ENCODE results near the gene PBRM1.

Gene PBRM1

GRCh38 chr3:52574056-52574965, 111.4 kb downstream of the PBRM1 start:
- DNase-seq (ENCODE audit: low read depth in 2 of 3, low spot score in 2 of 3): no peak

- DNase-seq (ENCODE audit: low read depth in 2 of 3, low spot score in 2 of 3): no peak
These were observed 113.5 kb downstream of the PBRM1 start for GRCh38 chr3:52572221-52572620.

GRCh38 chr3:52570076-52570475, 115.6 kb downstream of the PBRM1 start:
- DNase-seq (ENCODE audit: low read depth in 2 of 3, low spot score in 2 of 3): no peak

GRCh38 chr3:52568069-52568468, 117.6 kb downstream of the PBRM1 start:
- no peak for DNase-seq (ENCODE audit: low read depth in 2 of 3, low spot score in 2 of 3)

GRCh38 chr3:52563984-52564383, 121.7 kb downstream of the PBRM1 start:
- DNase-seq (ENCODE audit: low read depth in 2 of 3, low spot score in 2 of 3): no peak

GRCh38 chr3:52561028-52561747, 124.5 kb downstream of the PBRM1 start:
- DNase-seq (ENCODE audit: low read depth in 2 of 3, low spot score in 2 of 3): no peak

GRCh38 chr3:52558436-52558835, 127.3 kb downstream of the PBRM1 start:
- DNase-seq (ENCODE audit: low read depth in 2 of 3, low spot score in 2 of 3): no peak

GRCh38 chr3:52557011-52557960, 128.4 kb downstream of the PBRM1 start:
- DNase-seq (ENCODE audit: low read depth in 2 of 3, low spot score in 2 of 3): no peak

- DNase-seq (ENCODE audit: low read depth in 2 of 3, low spot score in 2 of 3): no peak
These were observed 130.7 kb downstream of the PBRM1 start for GRCh38 chr3:52555056-52555455.

- no peak for DNase-seq (ENCODE audit: low read depth in 2 of 3, low spot score in 2 of 3)
These were observed 131.5 kb downstream of the PBRM1 start for GRCh38 chr3:52554026-52554755.

GRCh38 chr3:52552089-52552488, 133.6 kb downstream of the PBRM1 start:
- no peak for DNase-seq (ENCODE audit: low read depth in 2 of 3, low spot score in 2 of 3)

- no peak for DNase-seq (ENCODE audit: low read depth in 2 of 3, low spot score in 2 of 3)
These were observed 134.6 kb downstream of the PBRM1 start for GRCh38 chr3:52551118-52551517.

- no peak for DNase-seq (ENCODE audit: low read depth in 2 of 3, low spot score in 2 of 3)
These were observed 138.6 kb downstream of the PBRM1 start for GRCh38 chr3:52547143-52547542.

- DNase-seq (ENCODE audit: low read depth in 2 of 3, low spot score in 2 of 3): no peak
These were observed 139.4 kb downstream of the PBRM1 start for GRCh38 chr3:52546111-52546901.

- no peak for DNase-seq (ENCODE audit: low read depth in 2 of 3, low spot score in 2 of 3)
These were observed 140.8 kb downstream of the PBRM1 start for GRCh38 chr3:52544937-52545336.

GRCh38 chr3:52541050-52541449, 144.7 kb downstream of the PBRM1 start:
- DNase-seq (ENCODE audit: low read depth in 2 of 3, low spot score in 2 of 3): no peak

- DNase-seq (ENCODE audit: low read depth in 2 of 3, low spot score in 2 of 3): no peak
These were observed 146.6 kb downstream of the PBRM1 start for GRCh38 chr3:52539010-52539653.

- no peak for DNase-seq (ENCODE audit: low read depth in 2 of 3, low spot score in 2 of 3)
These were observed 147.8 kb downstream of the PBRM1 start for GRCh38 chr3:52537726-52538421.

- no peak for DNase-seq (ENCODE audit: low read depth in 2 of 3, low spot score in 2 of 3)
These were observed 148.5 kb downstream of the PBRM1 start for GRCh38 chr3:52537165-52537620.

Measured in activated CD8-positive, alpha-beta memory T cell treated with anti-CD3 and anti-CD28 coated beads for 48 hours (primary cell).